PC-3 (cell line): ENCODE results near the gene RING1.

Experiments
- CTCF ChIP-seq: fragments of 300-600 bp; sonication (generic); conservative IDR thresholded peaks from 2 replicates; pipeline ENCODE4 v1.5.1; 2017; ENCODE audit warnings: antibody characterized with exemption, low read depth, mild to moderate bottlenecking, low read length
- EZH2 ChIP-seq: fragments of 300-600 bp; sonication (generic); IDR thresholded peaks from one replicate; pipeline ENCODE4 v1.6.1; 2017; ENCODE audit warnings: antibody characterized with exemption, mild to moderate bottlenecking, low read length; ENCODE audit not compliant: unreplicated experiment
- EZH2phosphoT487 ChIP-seq: fragments of 300-600 bp; sonication (generic); IDR thresholded peaks from 2 replicates; pipeline ENCODE4 v1.6.1; 2018; ENCODE audit warnings: mild to moderate bottlenecking, antibody characterized with exemption, low read length, borderline replicate concordance

GRCh38 chr6:33174784-33175183 is 33.5 kb upstream of the RING1 start:
- TF ChIP-seq EZH2 (no peak), CTCF (no peak), EZH2phosphoT487 (no peak)
